GM12878 (cell line): ENCODE results near the gene S1PR1.

Experiments used
- CEBPB ChIP-seq, 2 experiments: fragments of 150-350 bp in 1 of 2; IDR thresholded peaks; 2 replicates each; pipeline ENCODE4 v1.6.1; 2012 to 2014; ENCODE audit warnings: low read depth in 2 of 2, low read length in 2 of 2, borderline replicate concordance in 1 of 2, inconsistent platforms in 1 of 2
- EP300 ChIP-seq, 2 experiments: fragments of 150-350 bp in 1 of 2; IDR thresholded peaks; 2 replicates each; pipeline ENCODE4 v1.6.1; 2011 to 2012; ENCODE audit warnings: low read depth in 2 of 2, low read length in 2 of 2, borderline replicate concordance in 1 of 2, improper control_type of control experiment in 1 of 2, inconsistent platforms in 1 of 2; ENCODE audit not compliant: control insufficient read depth in 1 of 2
- GABPA ChIP-seq: IDR thresholded peaks from 2 replicates; pipeline ENCODE4 v1.6.1; 2014; ENCODE audit warnings: antibody characterized with exemption, low read depth, mild to moderate bottlenecking, inconsistent platforms
- NR2C1 ChIP-seq: fragments of 450-650 bp; IDR thresholded peaks from 2 replicates; pipeline ENCODE4 v1.6.1; 2017; ENCODE audit warnings: antibody characterized with exemption, mild to moderate bottlenecking, moderate library complexity
- NRF1 ChIP-seq: conservative IDR thresholded peaks from 2 replicates; pipeline ENCODE4 v1.6.1; 2011; ENCODE audit warnings: mild to moderate bottlenecking, low read depth, low read length, improper control_type of control experiment
- SREBF2 ChIP-seq: IDR thresholded peaks from 2 replicates; pipeline ENCODE4 v1.6.1; 2012; ENCODE audit warnings: mild to moderate bottlenecking, low read length
- STAT3 ChIP-seq: IDR thresholded peaks from 2 replicates; pipeline ENCODE4 v1.6.1; 2011; ENCODE audit warnings: low read depth, low read length, improper control_type of control experiment
- TAF1 ChIP-seq: IDR thresholded peaks from 2 replicates; pipeline ENCODE4 v1.6.1; 2011; ENCODE audit warnings: mild to moderate bottlenecking, low read depth, low read length, borderline replicate concordance
- TARDBP ChIP-seq: IDR thresholded peaks from 2 replicates; pipeline ENCODE4 v1.6.1; 2016; ENCODE audit warnings: borderline replicate concordance
- TCF3 ChIP-seq: IDR thresholded peaks from 2 replicates; pipeline ENCODE4 v1.6.1; 2012; ENCODE audit warnings: low read depth, mild to moderate bottlenecking, low read length, borderline replicate concordance; ENCODE audit not compliant: insufficient read depth
- TF ChIP-seq, protein P1 (sequence below), 3 experiments: IDR thresholded peaks in 2 of 3; conservative IDR thresholded peaks in 1 of 3; 2 replicates each; pipeline ENCODE4 v1.5.1; 2011; ENCODE audit warnings: low read depth in 3 of 3, low read length in 3 of 3, mild to moderate bottlenecking in 3 of 3, control low read depth in 2 of 3, moderate library complexity in 2 of 3, inconsistent platforms in 1 of 3, mixed read lengths in 1 of 3; ENCODE audit not compliant: control insufficient read depth in 2 of 3, insufficient read depth in 1 of 3; ENCODE audit errors: extremely low read depth in 1 of 3

DNA sequence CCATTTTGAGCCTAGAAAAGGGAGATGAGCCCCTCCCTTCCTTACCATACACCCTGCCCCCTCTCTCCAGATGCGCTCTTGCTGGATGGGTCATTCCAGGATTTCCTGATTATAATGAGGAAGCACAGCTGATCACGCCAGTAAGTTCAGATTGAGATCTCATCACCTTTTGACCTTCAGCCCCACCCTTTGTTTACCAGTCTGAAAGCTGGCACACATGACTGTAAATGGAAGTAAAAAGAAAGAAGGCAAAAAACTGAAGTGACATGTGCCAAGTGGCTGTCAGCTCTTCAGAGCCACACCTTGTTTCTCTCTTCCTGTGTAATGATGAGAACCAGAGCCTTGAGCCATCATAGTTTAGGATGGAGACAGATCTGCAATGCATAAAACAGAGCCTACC, 27.9 kb downstream of the S1PR1 start:
- TF ChIP-seq NR2C1 (no peak), TAF1 (no peak), CEBPB (IDR thresholded peaks at IDR 0.05; ENCODE audit: borderline replicate concordance in 1 of 2, low read depth in 2 of 2, low read length in 2 of 2) (no peak), GABPA (no peak), EP300 (IDR thresholded peaks at IDR 0.05; ENCODE audit: borderline replicate concordance in 1 of 2, control insufficient read depth in 1 of 2, low read depth in 2 of 2, low read length in 2 of 2) (no peak), TCF3 (no peak), SREBF2 (no peak), TARDBP (no peak), STAT3 (no peak), NRF1 (no peak)
- TF ChIP-seq, protein P1, sequence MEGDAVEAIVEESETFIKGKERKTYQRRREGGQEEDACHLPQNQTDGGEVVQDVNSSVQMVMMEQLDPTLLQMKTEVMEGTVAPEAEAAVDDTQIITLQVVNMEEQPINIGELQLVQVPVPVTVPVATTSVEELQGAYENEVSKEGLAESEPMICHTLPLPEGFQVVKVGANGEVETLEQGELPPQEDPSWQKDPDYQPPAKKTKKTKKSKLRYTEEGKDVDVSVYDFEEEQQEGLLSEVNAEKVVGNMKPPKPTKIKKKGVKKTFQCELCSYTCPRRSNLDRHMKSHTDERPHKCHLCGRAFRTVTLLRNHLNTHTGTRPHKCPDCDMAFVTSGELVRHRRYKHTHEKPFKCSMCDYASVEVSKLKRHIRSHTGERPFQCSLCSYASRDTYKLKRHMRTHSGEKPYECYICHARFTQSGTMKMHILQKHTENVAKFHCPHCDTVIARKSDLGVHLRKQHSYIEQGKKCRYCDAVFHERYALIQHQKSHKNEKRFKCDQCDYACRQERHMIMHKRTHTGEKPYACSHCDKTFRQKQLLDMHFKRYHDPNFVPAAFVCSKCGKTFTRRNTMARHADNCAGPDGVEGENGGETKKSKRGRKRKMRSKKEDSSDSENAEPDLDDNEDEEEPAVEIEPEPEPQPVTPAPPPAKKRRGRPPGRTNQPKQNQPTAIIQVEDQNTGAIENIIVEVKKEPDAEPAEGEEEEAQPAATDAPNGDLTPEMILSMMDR (IDR thresholded peaks at IDR 0.05 in 2 of 3, conservative IDR thresholded peaks at IDR 0.05 in 1 of 3; ENCODE audit: control insufficient read depth in 2 of 3, extremely low read depth in 1 of 3, insufficient read depth in 1 of 3, low read depth in 3 of 3, low read length in 3 of 3): no peak
